Islet of Langerhans (tissue), 1 donor: Measurements from ENCODE around the gene OLFM2.
A peak's percentile ranks its signal among the peaks of the same experiment; 100 is the strongest.
"Not testable (repeated sequence)": the region's sequence is repeated elsewhere in the genome, so short reads cannot be mapped to it uniquely, and the experiment has no call there.

ENCODE experiments used
- FAIRE-seq: peaks from one replicate; lab custom pipeline; 2011; peaks lifted over from hg19 to GRCh38; lab: Jason Lieb, UNC

Gene OLFM2

DNA sequence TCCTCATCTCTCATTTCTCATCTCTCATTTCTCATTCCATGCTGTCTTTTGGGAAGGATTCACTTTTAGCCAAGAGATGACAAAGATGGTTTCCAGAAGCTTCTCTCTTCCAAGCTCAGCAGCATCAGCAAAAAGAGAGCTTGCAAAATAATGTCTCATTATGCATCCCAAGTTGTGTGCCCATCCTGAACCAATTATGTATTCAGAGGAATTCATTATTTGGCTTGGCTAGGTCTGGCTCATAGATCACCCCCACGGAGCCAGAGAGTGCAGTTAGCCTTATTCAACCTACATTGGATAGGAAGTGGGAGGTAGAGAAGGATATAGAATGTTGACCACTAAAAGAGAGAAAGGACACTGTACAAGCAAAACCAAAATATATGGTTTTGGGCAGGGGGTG, 5.4 kb upstream of the OLFM2 start:
- FAIRE-seq, result no peak

DNA sequence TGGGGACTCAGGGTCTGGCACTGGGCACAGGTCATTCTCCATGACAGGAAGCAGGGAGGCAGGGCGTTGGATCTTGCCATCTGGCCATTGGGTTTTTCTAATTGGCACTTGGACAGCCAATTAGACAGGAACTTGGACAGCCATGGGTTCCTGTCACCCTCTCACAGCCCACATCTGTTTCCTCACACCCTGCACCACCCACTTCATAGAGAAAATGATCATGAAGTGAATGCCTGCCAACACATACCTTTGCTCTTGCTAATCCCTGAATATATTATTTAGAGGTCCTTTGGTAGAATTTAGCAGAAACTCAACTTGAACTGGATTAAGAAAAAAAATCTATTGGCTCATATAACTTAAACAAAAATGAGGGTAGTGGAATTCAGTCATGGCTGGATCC, 4.9 kb upstream of the OLFM2 start:
- FAIRE-seq, result no peak

DNA sequence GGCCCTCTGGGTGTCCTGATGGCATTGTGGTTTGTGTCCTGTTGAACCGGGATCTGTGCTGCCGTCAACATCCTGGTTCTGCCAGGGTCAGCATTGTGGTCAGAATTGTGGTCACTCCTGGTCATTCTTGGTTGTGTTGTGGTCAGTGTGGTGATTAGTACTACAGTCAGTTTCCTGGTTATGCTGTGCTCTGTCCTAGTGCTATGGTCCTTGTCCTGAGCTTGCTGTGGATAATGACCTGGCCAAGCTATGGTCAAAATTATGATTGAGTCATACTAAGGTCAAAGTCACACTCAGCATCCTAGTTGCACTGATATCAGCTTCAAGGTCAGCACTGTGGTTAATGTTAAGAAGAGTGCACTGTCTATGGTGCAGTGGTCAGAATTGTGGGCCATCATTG, 4.5 kb upstream of the OLFM2 start:
- FAIRE-seq, result no peak

DNA sequence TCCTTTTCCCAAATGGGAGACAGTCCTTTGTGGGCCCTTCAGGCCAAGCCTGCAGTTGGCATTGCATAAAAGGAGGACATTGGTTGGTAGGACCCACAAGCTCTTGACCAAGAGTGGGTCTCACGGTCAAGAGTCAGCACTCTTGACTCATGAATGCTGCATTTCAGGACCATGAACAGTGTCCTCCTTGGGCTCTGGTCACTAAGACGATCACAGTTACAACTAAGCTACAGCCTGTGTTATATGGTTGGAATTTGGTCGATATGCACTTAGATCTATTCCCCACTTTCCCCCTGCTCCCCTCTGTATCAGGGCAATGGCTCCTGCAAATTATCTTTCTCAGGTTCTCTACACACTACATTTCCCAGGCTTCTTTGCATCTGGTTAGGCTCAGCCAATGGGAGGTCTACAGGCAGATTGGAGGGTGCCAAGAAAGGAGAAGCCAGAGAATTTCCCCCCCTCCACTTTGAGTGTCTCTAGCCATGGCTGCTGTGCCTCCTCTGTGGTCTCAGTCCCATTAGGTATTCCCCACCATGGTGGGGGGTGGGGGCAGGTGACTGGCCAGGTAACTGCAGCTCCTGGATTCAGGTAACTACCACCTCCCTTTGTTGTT, 3.1 kb upstream of the OLFM2 start:
- FAIRE-seq, result no peak

DNA sequence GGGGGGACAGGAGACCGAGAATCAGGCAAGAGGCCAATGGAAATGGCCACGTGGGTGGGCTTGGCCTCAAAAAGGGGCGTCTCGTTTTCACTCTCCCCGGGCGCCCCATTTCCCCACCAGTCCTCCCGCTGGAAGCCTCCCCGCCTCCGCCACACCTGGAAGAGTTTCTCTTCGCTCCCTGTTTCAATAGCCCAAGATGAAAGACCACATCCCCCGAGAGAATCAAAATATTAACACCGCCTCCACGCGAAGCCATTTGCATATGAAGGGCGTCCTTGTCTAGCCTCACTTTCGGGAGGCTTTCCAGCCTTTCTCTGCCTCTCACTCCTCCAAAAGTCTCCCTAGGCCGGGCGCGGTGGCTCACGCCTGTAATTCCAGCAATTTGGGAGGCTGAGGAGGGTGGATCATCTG, 691 bp upstream of the OLFM2 start:
- FAIRE-seq, result no peak

DNA sequence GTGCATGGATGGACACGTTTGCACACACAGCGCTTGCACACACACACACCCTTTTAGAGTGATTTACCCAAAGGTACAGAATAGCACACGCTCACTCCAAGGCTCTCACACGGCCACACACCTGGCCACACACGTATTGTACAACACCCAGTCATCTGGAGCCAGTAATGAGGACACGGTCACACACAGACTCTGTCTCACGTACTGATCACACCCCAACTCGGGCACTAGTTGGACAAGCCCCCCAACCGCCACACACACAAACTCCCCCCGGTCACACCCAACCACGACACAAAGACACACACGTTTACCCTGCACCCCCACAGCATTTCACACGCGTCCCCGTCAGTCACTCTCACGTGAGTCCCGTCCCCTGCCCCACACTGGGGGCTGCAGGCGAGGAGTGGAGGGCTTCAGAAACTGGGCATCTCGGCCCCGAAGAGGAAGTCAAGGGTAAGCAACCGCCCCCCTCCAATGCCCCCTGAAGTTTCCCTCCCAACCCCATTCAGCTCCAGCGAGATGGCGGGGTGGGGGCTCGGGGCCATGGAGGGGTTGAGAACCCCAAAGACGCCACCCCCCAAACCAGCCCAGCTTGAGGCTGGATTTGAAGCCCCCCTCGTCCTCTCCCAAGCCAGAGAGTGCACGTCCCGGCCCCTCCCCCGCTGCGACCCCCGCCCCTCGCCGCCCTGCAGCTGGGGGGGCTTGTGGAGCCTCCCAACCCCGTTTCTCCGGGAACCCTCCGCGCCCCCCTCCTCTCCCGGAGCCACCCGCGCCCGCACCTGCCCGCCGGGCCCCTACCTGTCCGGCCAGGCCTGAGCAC, 599 bp downstream of the OLFM2 start:
- FAIRE-seq, result no peak

DNA sequence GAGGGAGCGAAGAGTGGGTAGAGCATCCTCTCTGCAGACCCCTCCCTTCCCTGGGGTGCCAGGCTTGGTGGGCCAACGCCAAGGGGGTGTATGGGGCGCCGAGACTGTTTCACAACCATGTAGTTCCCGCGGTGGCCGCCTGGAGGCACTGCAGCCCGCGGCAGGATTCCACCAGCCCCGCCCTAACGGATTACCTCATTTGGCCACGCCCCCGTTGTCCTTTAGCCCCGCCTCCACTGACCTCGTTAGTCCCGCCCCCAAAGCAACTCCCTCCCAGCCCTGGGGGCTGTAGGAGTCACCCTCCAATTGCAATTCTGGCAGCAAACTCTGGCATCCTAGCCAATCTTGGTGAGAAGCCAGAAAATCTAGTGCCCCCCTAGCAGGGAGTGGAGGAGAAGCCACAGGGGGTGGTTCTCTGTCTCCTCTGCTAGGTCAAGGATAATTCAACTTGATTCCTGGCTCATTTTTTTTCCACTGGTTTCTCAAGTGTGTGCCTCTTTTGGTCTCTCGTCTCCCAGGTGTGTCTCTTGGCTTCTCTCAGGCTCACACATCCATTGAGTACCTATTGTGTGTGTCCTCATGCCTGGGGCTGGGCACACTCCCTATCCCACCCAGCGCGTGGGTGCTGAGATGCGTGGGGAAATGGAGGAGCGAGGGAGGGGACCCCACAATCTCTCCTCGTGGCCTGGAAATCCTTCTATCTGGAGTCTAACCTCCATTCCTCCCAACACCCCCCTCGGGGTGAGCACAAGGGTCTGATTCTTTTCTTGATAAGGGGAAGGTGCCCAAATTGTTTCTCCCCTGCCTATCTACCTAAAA, 2.0 kb downstream of the OLFM2 start:
- no peak for FAIRE-seq

DNA sequence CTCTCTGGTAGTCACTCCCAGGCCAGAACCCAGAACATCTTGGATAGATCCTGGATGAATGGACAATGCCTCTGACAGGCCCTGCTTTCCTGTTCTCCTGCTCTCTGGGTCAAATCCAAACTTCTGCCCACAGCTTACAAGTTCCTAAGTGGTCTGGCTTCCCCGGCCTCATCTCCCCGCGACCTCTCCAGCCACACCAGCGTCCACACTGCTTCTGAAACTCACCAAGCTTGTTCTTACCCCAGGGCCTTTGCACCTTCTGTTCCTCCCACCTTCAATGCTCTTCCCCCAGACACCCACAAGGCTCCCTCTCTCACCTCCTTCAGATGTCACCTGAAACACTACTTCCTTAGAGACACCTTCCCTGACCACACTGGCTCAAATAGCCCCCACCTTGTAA, 3.5 kb downstream of the OLFM2 start:
- FAIRE-seq, result no peak

DNA sequence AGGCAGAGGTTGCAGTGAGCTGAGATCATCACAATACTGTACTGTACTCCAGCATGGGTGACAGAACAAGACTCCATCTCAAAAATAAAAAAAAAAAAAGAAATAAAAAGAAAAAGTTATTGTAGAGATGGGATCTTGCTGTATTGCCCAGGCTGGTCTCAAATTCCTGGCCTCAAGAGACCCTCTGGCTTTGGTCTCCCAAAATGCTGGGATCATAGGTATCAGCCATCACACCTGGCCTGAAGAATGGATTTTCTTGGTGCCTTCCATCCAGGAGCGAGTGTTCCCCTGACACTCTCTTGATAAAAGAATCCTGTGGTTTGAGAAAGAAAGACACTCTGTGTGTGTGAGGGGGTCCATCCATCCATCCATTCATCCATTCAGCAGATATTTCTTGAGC, 4.7 kb downstream of the OLFM2 start:
- no peak for FAIRE-seq

DNA sequence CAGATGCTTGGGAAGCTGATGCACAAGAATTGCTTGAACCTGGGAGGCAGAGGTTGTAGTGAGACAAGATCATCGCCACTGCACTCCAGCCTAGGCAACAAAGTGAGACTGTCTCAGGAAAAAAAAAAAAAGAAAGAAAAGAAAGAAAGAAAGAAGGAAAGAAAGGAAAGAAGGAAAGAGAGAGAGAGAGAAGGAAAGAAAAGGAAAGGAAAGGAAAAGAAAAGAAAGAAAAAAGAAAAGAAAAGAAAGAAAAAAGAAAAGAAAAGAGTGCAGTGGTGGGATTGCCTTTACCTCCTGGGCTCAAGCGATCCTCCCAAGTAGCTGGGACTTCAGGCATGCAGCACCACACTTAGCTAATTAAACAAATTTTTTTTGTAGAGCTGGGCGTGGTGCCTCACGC, 12.9 kb downstream of the OLFM2 start:
- no peak for FAIRE-seq

DNA sequence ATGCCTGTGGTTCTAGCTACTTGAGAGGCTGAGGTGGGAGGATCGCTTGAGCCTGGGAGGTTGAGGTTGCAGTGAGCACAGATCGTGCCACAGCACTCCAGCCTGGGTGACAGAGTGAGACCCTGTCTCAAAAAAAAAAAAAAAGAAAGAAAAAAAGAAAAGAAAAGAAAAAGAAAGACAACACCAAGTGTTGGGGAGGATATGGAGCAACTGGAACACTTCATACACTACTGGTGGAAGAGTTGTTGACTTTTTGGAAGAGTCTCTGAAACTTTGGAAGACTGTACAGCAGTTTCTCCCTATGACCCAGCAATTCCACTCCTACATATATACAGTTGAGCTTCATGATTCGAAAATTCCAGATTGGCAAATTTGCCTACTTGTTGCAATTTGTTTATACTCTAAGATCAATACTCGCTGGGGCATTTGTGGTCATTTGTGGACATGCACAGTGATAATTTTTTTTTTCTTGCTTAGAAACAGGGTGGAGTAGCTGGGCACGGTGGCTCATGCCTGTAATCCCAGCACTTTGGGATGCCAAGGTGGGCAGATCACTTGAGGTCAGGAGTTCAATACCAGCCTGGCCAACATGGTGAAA, 13.4 kb downstream of the OLFM2 start:
- FAIRE-seq, result not testable (repeated sequence)

DNA sequence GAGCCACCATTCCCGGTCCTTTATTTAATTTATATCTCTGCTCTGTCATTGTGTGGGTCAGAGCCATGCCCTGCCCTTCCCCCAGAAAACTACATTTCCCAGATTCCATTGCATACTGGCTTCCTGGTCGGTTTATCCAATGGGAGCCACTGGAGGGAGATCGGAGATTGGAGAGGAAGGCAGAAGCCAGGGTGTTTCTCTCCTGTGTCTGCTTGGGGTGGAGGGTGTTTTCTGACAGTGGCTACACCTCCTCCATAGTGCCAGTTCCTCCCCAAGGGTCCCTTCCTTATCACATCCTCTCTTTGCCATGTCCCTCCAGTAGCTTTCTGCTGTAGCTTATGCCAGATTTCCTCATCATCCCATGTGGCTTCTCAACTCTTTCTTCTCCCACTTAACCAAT, 19.0 kb downstream of the OLFM2 start:
- FAIRE-seq, result peak; percentile 69

DNA sequence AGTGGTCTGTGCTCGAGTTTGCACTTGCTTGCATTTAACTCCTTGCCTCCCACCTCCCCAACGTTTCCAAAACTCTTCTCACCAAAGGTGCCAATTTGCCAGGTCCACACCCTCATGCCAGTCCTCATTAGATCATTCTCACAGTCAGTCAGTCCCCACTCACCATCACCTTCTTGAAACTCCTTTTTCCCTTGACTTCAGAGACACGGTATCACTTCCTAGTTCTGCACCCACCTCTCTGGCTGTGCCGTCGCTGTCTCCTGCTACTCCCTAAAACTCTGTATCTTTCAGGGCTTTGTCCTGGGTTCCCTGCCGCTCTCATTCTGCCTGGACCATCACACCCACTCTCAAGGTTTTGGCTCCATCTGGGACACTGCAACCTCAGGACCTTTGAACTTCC, 19.6 kb downstream of the OLFM2 start:
- FAIRE-seq, result no peak

DNA sequence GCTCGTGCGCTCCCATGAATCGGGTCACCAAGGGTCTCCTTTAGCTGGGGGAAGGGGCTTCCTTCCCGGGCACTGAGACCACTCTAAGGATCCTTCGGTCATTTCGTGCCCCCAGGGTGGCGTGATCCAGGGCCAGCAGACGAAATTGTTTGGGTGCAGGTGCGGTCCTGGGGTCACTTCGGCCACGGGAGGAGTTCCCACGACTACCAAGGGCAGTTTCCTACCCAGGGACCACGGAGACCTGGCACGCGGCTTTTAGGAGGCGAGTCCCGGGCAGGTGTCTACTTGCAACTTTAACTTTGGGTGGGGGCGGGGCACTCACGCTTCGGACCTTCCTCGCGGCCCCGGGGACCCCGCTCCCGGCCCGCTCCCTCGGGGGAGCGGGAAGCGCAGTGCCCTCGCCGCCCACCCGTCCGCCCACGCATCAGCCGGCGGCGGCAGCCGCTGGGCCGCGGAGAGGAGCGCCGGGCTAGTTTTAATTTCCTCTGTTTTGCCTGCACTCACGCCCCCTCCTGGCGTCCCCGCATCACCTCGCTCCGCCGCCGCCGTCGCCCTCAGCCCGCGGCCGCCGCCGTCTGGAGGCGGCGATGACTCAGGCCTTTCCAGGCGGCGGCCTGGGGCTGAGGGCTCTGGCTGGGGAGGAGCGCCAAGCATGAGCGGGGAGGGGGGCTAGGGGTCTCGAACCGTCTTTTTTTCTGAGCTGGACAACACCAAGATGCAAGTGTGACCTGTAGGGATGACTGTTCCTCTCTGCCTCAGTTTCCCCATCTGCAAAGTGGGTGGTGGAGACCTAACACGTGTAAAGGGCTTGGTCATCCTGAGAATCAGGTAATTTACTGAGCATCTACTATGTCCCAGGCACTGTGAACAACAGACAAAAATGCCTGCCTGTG, 21.8 kb downstream of the OLFM2 start:
- FAIRE-seq, result no peak

DNA sequence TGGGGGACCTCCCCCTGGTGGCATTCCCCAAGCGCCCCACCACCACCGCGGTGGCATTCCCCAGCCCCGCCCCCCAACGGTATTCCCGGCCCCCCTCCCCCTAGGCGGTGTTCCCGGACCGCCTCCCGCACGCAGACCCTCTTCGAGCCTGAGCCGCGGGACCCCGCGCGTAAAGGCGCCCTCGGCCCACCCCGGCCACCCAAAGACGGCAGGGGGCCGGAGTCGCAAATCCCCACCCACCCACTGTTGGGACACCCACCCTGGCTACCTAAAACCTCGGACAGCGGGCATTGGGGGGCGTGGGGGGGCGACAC, 22.4 kb downstream of the OLFM2 start:
- no peak for FAIRE-seq

DNA sequence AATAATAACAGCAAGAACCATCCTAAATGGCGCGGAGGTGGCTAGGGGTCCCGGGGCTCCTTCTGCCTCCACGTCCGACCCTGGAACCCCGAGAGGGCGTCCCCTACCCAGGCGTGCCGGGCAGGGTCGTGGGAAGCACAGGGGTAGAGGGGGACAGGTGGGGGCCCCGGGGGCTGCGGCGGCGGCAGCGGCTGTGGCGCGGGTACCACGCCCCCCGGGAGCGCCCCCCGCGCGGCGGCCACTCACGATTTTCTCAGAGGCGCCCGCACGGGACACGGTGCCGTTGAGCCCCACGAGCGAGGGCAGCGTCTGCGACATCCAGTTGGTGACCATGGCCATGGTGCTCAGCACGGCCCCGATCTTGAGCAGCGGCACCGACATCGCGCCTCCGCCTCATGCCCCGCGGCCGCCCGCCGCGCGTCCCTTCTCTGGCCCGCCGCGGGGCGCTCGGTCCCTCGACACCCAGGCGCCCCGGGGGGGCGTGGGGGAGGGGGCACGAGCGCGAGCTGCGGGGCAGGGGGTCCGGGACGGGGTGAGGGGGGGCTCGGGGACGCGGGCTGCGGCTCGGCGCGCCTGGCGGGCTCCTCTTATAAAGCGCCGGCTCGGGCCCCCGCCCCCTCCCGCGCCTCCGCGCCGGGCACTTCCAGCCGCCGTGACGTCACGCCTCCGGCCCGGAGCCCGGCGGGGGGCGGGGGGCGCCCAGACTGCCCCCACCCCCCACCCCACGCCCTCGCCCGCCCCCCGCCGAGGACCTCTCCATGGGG, 22.9 kb downstream of the OLFM2 start:
- FAIRE-seq, result no peak

DNA sequence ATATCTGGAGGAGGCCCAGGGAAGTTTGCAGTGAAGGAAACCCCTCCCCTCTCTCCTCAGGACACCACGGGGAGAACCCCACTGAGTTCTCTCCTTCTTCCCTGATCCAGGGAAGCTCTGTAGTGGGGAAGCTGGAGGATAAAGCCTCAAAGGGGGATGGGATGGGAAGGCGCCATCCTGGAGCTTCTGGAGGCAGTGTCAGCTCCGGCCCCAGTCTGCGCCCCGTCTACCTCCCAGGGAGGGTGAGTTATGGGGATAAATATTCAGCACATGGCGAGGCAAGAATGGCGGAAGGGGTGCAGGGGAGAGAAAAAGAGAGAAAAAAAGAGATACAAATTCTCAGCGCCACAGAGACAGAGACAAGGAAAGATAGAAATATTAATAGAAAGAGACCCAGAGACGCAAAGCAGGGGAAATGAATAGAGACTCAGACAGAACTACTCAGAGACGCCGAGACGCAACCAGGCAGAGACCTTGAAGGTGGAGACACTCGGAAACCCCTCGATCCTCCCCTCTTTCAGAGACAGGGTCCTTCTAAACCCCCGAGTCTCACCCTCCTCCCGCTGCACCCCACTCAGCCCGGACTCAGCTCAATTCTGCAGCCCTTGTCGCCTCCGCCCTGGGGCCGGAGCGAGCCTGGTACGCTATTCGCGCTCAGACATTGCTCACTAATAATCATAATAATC, 23.6 kb downstream of the OLFM2 start:
- FAIRE-seq, result no peak

DNA sequence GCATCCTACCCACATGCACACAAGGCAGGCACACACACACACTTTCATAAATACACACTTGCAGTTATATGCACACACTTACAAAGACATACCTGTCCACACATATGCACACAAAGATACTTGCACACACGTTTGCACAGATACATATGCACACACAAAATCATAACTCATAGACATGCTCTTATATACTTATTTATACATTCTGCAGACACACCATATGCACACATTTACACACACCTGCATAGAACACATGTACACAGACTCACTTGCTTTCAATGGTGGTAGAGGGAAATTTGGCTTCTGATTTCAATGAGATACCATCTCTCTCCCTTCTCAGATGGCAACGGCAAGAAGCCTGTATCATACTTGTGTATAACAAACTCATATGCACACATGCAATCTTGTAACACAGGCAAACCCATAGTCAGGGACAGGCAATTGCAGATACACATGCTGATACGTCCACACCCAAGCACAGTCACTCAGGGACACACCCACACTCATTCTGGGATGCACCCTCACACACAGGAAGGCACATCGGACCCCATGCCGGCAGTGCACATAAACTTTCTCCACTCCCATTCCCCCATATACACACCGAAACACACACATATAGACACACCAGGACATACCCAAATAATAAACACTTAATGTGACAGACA, 24.7 kb downstream of the OLFM2 start:
- no peak for FAIRE-seq

DNA sequence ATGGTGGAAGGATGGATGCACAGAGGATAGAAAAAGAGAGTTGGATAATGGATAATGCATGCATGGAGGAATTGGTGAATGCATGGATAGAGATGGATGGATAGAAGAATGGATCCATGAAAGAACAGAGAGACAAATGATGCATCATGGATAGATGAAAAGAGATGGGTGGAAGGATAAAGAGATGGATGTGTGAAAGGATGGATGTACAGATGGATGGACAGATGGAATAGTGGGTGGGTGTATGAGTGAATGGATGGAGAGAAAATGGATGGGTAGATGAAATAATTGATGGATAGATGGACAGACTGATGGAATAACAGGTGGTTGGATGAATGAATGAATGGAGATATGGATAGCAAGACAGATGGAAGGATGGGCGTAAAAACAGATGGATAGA, 25.7 kb downstream of the OLFM2 start:
- FAIRE-seq, result no peak

DNA sequence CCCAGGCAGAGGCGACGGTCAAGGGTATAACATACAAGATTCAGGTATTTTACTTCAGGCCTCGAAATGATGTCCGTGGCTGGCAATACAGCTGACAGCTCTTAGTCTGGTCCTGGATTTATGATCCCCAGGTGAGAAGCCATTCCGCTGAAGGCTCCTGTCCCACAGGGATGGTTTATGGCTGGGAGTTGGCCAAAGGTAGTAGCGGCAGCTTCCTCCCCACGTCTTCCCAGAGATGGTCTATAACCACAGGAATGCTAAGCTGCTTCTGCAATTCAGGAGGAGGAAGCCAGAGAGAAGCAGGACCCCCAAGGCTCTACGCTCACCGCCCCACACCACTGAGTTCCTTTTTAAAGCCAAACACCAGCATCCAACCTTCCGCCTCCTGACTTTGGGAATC, 27.1 kb downstream of the OLFM2 start:
- FAIRE-seq, result no peak
